Heart left ventricle (tissue), 16 donors: Measurements from ENCODE around the gene CLDN6. TPM values are rescaled to one million over a fixed set of nuclear protein-coding genes. Genes with fewer than 3 reads are reported as not detected.
A peak's percentile ranks its signal among the peaks of the same experiment; 100 is the strongest.

Experiments used
- ATAC-seq, 4 donors: fragments of 200-7000 bp; cut with Tn5 transposase; one replicate each; pipeline ENCODE4 v1.9.1; 2020 to 2022; ENCODE audit warnings: moderate library complexity in 4 of 4, mild to moderate bottlenecking in 3 of 4, moderate number of reproducible peaks in 1 of 4
- DNase-seq, 5 donors: peaks; one replicate each; pipeline ENCODE4 v3.0.0-alpha.2; 2020
- H3K27ac ChIP-seq, 12 donors: fragments of 200-600 bp; sonication (generic) in 4 of 12; one replicate each; pipeline versions ENCODE4 v1.5.0 to v1.8.0; 2016 to 2022; ENCODE audit warnings: mild to moderate bottlenecking in 2 of 12
- H3K27me3 ChIP-seq, 9 donors: fragments of 200-600 bp; sonication (generic) in 2 of 9; one replicate each; pipeline versions ENCODE4 v1.5.1 to v1.8.0; 2016 to 2022; ENCODE audit warnings: mild to moderate bottlenecking in 3 of 9
- H3K36me3 ChIP-seq, 9 donors: fragments of 200-600 bp; sonication (generic) in 2 of 9; one replicate each; pipeline versions ENCODE4 v1.5.0 to v1.8.0; 2018 to 2022; ENCODE audit warnings: mild to moderate bottlenecking in 2 of 9
- H3K4me1 ChIP-seq, 12 donors: fragments of 200-600 bp; sonication (generic) in 4 of 12; one replicate each; pipeline versions ENCODE4 v1.5.0 to v1.8.0; 2016 to 2022; ENCODE audit warnings: mild to moderate bottlenecking in 3 of 12
- H3K4me3 ChIP-seq, 12 donors: fragments of 200-600 bp; sonication (generic) in 4 of 12; one replicate each; pipeline versions ENCODE4 v1.5.0 to v1.8.0; 2017 to 2022; ENCODE audit warnings: mild to moderate bottlenecking in 9 of 12, moderate library complexity in 4 of 12
- H3K9me3 ChIP-seq, 12 donors: fragments of 200-600 bp; sonication (generic) in 4 of 12; one replicate each; pipeline versions ENCODE4 v1.5.0 to v1.8.0; 2016 to 2022; ENCODE audit warnings: mild to moderate bottlenecking in 1 of 12
- POLR2A ChIP-seq, 2 donors: fragments of 450-650 bp; IDR thresholded peaks; one replicate each; pipeline ENCODE4 v1.6.1; 2017; ENCODE audit warnings: antibody characterized with exemption in 2 of 2, mild to moderate bottlenecking in 2 of 2, moderate library complexity in 2 of 2
- WGBS, 4 donors: extraction: QIAGEN DNeasy Blood & Tissue Kit in 2 of 4; methylation state at CpG; one replicate each; pipeline versions ENCODE4 v1.1.5 to v1.1.7; 2013 to 2018; 5-methylcytosine and 5-hydroxymethylcytosine counted together
- intact Hi-C, 10 donors: fragments of 100-400 bp; cut with DNase I; formaldehyde crosslinking; loops; one replicate each; pipeline versions ENCODE4 v1.11.1 to v1.14.2; 2022
- polyA plus RNA-seq, 2 donors: library from polyadenylated mRNA; stranded (reverse); fragments of 200-250 nt; gene quantifications; one replicate each; pipeline ENCODE4 v1.2.3, GENCODE V29; 2013
- total RNA-seq, 9 donors: library from RNA; depleted of rRNA in 2 of 9; stranded (reverse); fragments of >200 nt in 2 of 9; fragmentation: NEBNext Ultra II Directional in 3 of 9; extraction: Animal tissue kit (Norgen Biotek cat#: 25700) in 3 of 9; gene quantifications; one replicate each; pipeline versions ENCODE4 v1.1.0 to v1.2.4, GENCODE V29; 2016 to 2023
- TF ChIP-seq, protein P1 (sequence below), 12 donors: fragments of 200-600 bp; sonication (generic) in 4 of 12; IDR thresholded peaks; one replicate each; pipeline versions ENCODE4 v1.5.0 to v1.8.0; 2018 to 2022; ENCODE audit warnings: antibody characterized with exemption in 12 of 12, mild to moderate bottlenecking in 5 of 12
- donor health status: ischemic (EF 13 %, LVEDD 7.1; RV severe dilation, severe dysfunction).
- donor health status: healthy with polysubstance abuse.
- donor health status: DM: no; HTN: yes; CAD: no.
- donor health status: DM: no; HTN: no; CAD: no.
- donor health status: ischemic (EF 25% LVEDD 6.9; RV normal size, moderate dysfunction).
- donor health status: ischemic (EF 25% LVEDD 5.7; RV mildly dilated, moderate dysfunction).
- donor health status: healthy.
- donor health status: DM: yes; HTN: yes; CAD: no.
- donor health status: ischemic (EF 35%, LVEDD 5.7; RV mildly dilated, moderate dysfunction).
- donor health status: nonischemic (EF 11% LVEDD 7.7; RV severe dilation, severe dysfunction).
- donor health status: DM: yes; HTN: yes; CAD: no.
- donor health status: PGD.
- donor health status: ischemic (EF 29% LVEDD 5.4; RV normal size, mild dysfunction).
- donor health status: nonischemic (EF 23%, LVEDD 6.1; RV moderate dilation, normal function).

CLDN6 gene
- total and polyA plus RNA-seq, 11 donors, result 0.04 TPM; not detected in 10

DNA sequence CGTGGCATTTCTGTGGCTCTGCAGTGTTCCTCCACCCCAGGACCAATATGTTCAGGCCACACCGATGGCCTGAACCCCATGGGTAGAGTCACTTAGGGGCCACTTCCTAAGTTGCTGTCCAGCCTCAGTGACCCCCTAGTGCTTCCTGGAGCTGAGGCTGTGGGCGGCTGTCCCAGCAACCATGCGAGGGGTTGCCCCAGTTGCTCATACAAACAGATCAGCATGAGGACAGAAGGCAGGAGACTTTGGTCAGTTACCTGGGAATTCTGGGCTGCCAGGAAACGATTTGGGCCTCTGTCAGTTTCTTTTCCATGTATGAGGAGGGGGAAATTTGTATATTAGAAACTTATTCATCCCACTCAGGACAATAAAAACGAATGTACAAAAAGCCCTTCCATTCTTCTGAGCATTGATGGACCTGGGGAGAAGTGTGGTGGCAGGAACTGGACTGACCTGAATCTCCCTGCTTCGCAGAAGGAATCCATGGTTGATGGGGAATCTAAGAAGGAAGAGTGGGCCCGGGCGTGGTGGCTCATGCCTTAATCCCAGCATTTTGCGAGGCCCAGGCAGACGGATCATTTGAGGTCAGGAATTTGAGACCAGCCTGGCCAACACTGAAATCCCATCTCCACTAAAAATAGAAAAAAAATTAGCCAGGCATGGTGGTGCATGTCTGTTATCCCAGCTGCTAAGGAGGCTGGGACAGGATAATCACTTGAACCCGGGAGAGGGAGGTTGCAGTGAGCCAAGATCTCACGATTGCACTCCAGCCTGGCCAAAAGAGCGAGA, 42.5 kb upstream of the CLDN6 start:
- intact Hi-C loops, result loop anchor here in 3 of 10 donors (5.0 kb wide), 3 partner anchors 37 to 102 kb away; partner anchors contain the start of gene ZSCAN10 (in 1 of the 3)
- ATAC-seq, result no peak
- Histone ChIP-seq H3K4me1 (peaks cover 0 to 68% (median 26%) of the 10 kb centered on the region in 12 donors), H3K4me3 (no peak overlapping the region), H3K9me3 (no peaks in the 10 kb centered on the region), H3K27me3 (no peaks in the 10 kb centered on the region), H3K36me3 (no peaks in the 10 kb centered on the region), H3K27ac (peak overlapping the region in 6 of 12 donors; percentile 87 to 92 (median 88))
- DNase-seq, result no peak
- 59 to 72% (median 69%) methylated on average over 10 to 14 of the region's 14 CpGs for WGBS, 4 donors
- TF ChIP-seq, protein P1, sequence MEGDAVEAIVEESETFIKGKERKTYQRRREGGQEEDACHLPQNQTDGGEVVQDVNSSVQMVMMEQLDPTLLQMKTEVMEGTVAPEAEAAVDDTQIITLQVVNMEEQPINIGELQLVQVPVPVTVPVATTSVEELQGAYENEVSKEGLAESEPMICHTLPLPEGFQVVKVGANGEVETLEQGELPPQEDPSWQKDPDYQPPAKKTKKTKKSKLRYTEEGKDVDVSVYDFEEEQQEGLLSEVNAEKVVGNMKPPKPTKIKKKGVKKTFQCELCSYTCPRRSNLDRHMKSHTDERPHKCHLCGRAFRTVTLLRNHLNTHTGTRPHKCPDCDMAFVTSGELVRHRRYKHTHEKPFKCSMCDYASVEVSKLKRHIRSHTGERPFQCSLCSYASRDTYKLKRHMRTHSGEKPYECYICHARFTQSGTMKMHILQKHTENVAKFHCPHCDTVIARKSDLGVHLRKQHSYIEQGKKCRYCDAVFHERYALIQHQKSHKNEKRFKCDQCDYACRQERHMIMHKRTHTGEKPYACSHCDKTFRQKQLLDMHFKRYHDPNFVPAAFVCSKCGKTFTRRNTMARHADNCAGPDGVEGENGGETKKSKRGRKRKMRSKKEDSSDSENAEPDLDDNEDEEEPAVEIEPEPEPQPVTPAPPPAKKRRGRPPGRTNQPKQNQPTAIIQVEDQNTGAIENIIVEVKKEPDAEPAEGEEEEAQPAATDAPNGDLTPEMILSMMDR (IDR thresholded peaks at IDR 0.05), result no peak
- TF ChIP-seq POLR2A (IDR thresholded peaks at IDR 0.05), result no peak

DNA sequence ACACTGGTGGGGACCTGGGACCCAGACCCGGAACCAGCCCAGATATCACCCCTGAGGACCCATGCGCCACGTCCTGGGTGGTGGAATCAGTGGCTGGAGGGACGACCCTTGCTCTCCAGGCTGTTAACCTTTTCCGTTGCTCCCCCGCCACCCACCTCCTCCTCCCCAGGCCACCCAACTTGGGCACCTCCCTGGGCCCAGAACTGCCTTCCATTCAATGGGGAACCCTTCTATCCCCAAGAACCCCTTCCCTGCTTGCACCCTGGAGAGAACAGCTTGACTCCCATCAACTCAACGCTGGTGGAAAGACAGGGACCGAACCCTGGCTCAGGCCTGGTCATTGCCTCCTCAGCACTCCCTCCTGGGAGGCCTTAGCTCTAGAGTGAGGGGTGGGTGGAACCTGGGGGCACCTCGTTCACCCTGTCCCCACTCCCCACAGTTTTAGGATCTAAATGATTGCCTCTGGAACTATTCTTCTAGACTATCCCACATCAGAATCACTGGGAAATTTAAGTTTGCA, 41.8 kb upstream of the CLDN6 start:
- H3K36me3 ChIP-seq, result no peaks in the 10 kb centered on the region
- WGBS, 4 donors, result 55 to 66% (median 56%) methylated on average over 9 of the region's 9 CpGs
- H3K9me3 ChIP-seq, result no peaks in the 10 kb centered on the region
- no peak for TF ChIP-seq POLR2A (IDR thresholded peaks at IDR 0.05)
- TF ChIP-seq, protein P1 (IDR thresholded peaks at IDR 0.05), result no peak
- H3K27ac ChIP-seq, result peak overlapping the region in 11 of 12 donors; percentile 81 to 94 (median 89)
- intact Hi-C loops, result loop anchor here (1.0 to 10.0 kb wide), 15 partner anchors 27 to 395 kb away; partner anchors contain the start of genes ZNF205 (in 1 of the 10) and ZSCAN10 (in 1 of the 10)
- H3K4me3 ChIP-seq, result peak overlapping the region; percentile 26 to 99 (median 91)
- ATAC-seq (peak in 1 of 4 donors; percentile 9), DNase-seq (no peak)
- H3K4me1 ChIP-seq, result peaks cover 0 to 68% (median 23%) of the 10 kb centered on the region in 12 donors
- H3K27me3 ChIP-seq, result no peaks in the 10 kb centered on the region

GRCh38 chr16:3059041-3059722, 41.2 kb upstream of the CLDN6 start:
- peak overlapping the region; percentile 44 to 94 (median 88) for H3K27ac ChIP-seq
- ATAC-seq (peak; percentile 78 to 95 (median 94)), DNase-seq (peak; percentile 91 to 96 (median 94))
- no peaks in the 10 kb centered on the region for H3K36me3 ChIP-seq
- no peaks in the 10 kb centered on the region for H3K9me3 ChIP-seq
- 0 to 1% (median 1%) methylated on average over 22 to 67 of the region's 67 CpGs for WGBS, 4 donors
- H3K4me3 ChIP-seq, result peak overlapping the region; percentile 77 to 99 (median 94)
- H3K27me3 ChIP-seq, result no peaks in the 10 kb centered on the region
- TF ChIP-seq, protein P1 (IDR thresholded peaks at IDR 0.05), result peak; percentile 85 to 99 (median 96)
- TF ChIP-seq POLR2A (IDR thresholded peaks at IDR 0.05), result peak in 1 of 2 donors; percentile 58
- peaks cover 0 to 63% (median 19%) of the 10 kb centered on the region in 12 donors for H3K4me1 ChIP-seq
- intact Hi-C loops, result loop anchor here (1.0 to 10.0 kb wide), 13 partner anchors 28 to 396 kb away; partner anchors contain the start of gene ZNF205 (in 1 of the 10)
